SK-N-SH (cell line): ENCODE results near the gene MYBPH. TPM values are rescaled to one million over a fixed set of nuclear protein-coding genes. Genes with fewer than 3 reads are reported as not detected.

Experiments used
- CTCF ChIA-PET: fragments of 300-600, 350-600 bp; formaldehyde crosslinking; extraction: SDS; loops from one replicate; lab custom pipeline; 2021; lab: Yijun Ruan, JAX
- POLR2A ChIA-PET: fragments of 350-600 bp; sonication (Branson Sonifier 250); formaldehyde crosslinking; extraction: SDS; loops from one replicate; lab custom pipeline; 2020; ENCODE audit warnings: antibody characterized with exemption, inconsistent platforms; lab: Yijun Ruan, JAX
- DNase-seq: peaks from one replicate; pipeline ENCODE4 v3.0.0; 2012
- H2AFZ ChIP-seq: fragments of 200-600 bp; sonication (generic); 2 replicates; pipeline ENCODE4 v1.8.1; 2016; ENCODE audit warnings: antibody characterized with exemption, mild to moderate bottlenecking, low read depth
- H3F3A ChIP-seq: fragments of 200-600 bp; sonication (generic); replicated peaks from 2 replicates; pipeline ENCODE3; 2016; ENCODE audit warnings: antibody characterized with exemption, mild to moderate bottlenecking; ENCODE audit not compliant: insufficient read depth
- H3K27ac ChIP-seq, 2 experiments: fragments of 200-500 bp in 1 of 2; fragments of 200-600 bp in 1 of 2; sonication (Bioruptor generic) in 1 of 2; sonication (generic), shearing (Covaris generic) in 1 of 2; 2 replicates each; pipeline versions ENCODE4 v1.5.1 to v1.6.1; 2014 to 2016; ENCODE audit warnings: low read depth in 2 of 2, inconsistent platforms in 1 of 2, low read length in 1 of 2, mild to moderate bottlenecking in 1 of 2, mixed read lengths in 1 of 2
- H3K27me3 ChIP-seq: fragments of 200-600 bp; sonication (generic), shearing (Covaris generic); 2 replicates; pipeline ENCODE4 v1.6.1; 2016; ENCODE audit warnings: mixed run types; ENCODE audit not compliant: insufficient read depth
- H3K36me3 ChIP-seq, 2 experiments: fragments of 200-500 bp in 1 of 2; fragments of 200-600 bp in 1 of 2; sonication (Bioruptor generic) in 1 of 2; sonication (generic) in 1 of 2; replicated peaks in 1 of 2; 2 replicates each; pipeline versions ENCODE3 to v1.5.1; 2014 to 2016; ENCODE audit warnings: low read length in 1 of 2, mild to moderate bottlenecking in 1 of 2; ENCODE audit not compliant: insufficient read depth in 2 of 2, control insufficient read depth in 1 of 2
- H3K4me1 ChIP-seq, 2 experiments: fragments of 200-500 bp in 1 of 2; fragments of 200-600 bp in 1 of 2; sonication (Bioruptor generic) in 1 of 2; sonication (generic), shearing (Covaris generic) in 1 of 2; 2 replicates each; pipeline versions ENCODE4 v1.5.1 to v1.6.1; 2014 to 2016; ENCODE audit warnings: low read depth in 1 of 2, low read length in 1 of 2, mixed run types in 1 of 2; ENCODE audit not compliant: insufficient read depth in 2 of 2, control insufficient read depth in 1 of 2
- H3K4me2 ChIP-seq: fragments of 200-600 bp; sonication (generic), shearing (Covaris generic); 2 replicates; pipeline ENCODE4 v1.6.1; 2017; ENCODE audit warnings: mixed run types
- H3K4me3 ChIP-seq, 2 experiments: fragments of 200-500 bp in 1 of 2; fragments of 200-600 bp in 1 of 2; sonication (Bioruptor generic) in 1 of 2; sonication (generic), shearing (Covaris generic) in 1 of 2; 2 replicates each; pipeline versions ENCODE4 v1.5.1 to v1.8.1; 2014 to 2016; ENCODE audit warnings: low read depth in 2 of 2, inconsistent platforms in 1 of 2, low read length in 1 of 2, mild to moderate bottlenecking in 1 of 2, mixed read lengths in 1 of 2, moderate library complexity in 1 of 2
- H3K79me2 ChIP-seq: fragments of 200-600 bp; sonication (generic); 2 replicates; pipeline ENCODE4 v1.8.1; 2017; ENCODE audit warnings: mild to moderate bottlenecking; ENCODE audit not compliant: insufficient read depth
- H3K9ac ChIP-seq: fragments of 200-600 bp; sonication (generic); 2 replicates; pipeline ENCODE4 v1.6.1; 2017; ENCODE audit warnings: mixed run types
- H3K9me2 ChIP-seq: fragments of 200-600 bp; sonication (generic); 2 replicates; pipeline ENCODE4 v1.6.1; 2017; ENCODE audit warnings: mixed run types
- H3K9me3 ChIP-seq: fragments of 200-600 bp; sonication (generic); 2 replicates; pipeline ENCODE4 v1.6.1; 2017; ENCODE audit warnings: mixed run types, mild to moderate bottlenecking, moderate library complexity
- H4K20me1 ChIP-seq: fragments of 200-600 bp; sonication (generic); 2 replicates; pipeline ENCODE4 v1.6.1; 2017; ENCODE audit warnings: mild to moderate bottlenecking, mixed run types; ENCODE audit not compliant: insufficient read depth
- ELF1 ChIP-seq: IDR thresholded peaks from 2 replicates; pipeline ENCODE4 v1.4.0; 2012
- EP300 ChIP-seq, 2 experiments: IDR thresholded peaks; 2 replicates each; pipeline versions ENCODE4 v1.4.0 to v1.6.1; 2012; ENCODE audit warnings: borderline replicate concordance in 1 of 2, low read depth in 1 of 2, low read length in 1 of 2
- FOXJ3 ChIP-seq: sonication (generic); formaldehyde crosslinking; IDR thresholded peaks from 2 replicates; pipeline ENCODE4 v1.5.1; 2020; ENCODE audit warnings: mild to moderate bottlenecking, missing genetic modification reagents
- FOXM1 ChIP-seq: IDR thresholded peaks from 2 replicates; pipeline ENCODE4 v1.4.0; 2012; ENCODE audit warnings: low read depth, mild to moderate bottlenecking
- GABPA ChIP-seq: IDR thresholded peaks from 2 replicates; pipeline ENCODE4 v1.4.0; 2012; ENCODE audit warnings: low read depth, mild to moderate bottlenecking
- MEF2A ChIP-seq: IDR thresholded peaks from 2 replicates; pipeline ENCODE4 v1.4.0; 2012; ENCODE audit warnings: low read depth, borderline replicate concordance
- NRF1 ChIP-seq: IDR thresholded peaks from 2 replicates; pipeline ENCODE4 v1.6.1; 2012; ENCODE audit warnings: low read depth, mild to moderate bottlenecking, low read length
- POLR2AphosphoS5 ChIP-seq: IDR thresholded peaks from 2 replicates; pipeline ENCODE4 v1.6.1; 2012; ENCODE audit warnings: low read depth, low read length
- RAD21 ChIP-seq: IDR thresholded peaks from 2 replicates; pipeline ENCODE4 v1.6.1; 2012; ENCODE audit warnings: mild to moderate bottlenecking, low read length
- RCOR1 ChIP-seq: fragments of 150-350 bp; IDR thresholded peaks from 2 replicates; pipeline ENCODE4 v1.6.1; 2017; ENCODE audit warnings: antibody characterized with exemption, low read length
- RFX5 ChIP-seq: IDR thresholded peaks from 2 replicates; pipeline ENCODE4 v1.6.1; 2012; ENCODE audit warnings: mild to moderate bottlenecking, improper control_type of control experiment, low read length
- RXRA ChIP-seq: IDR thresholded peaks from 2 replicates; pipeline ENCODE4 v1.4.0; 2012; ENCODE audit warnings: low read depth, mild to moderate bottlenecking, borderline replicate concordance
- SIN3A ChIP-seq: IDR thresholded peaks from 2 replicates; pipeline ENCODE4 v1.6.1; 2012; ENCODE audit warnings: low read depth, mild to moderate bottlenecking, low read length, moderate library complexity, borderline replicate concordance
- SMC3 ChIP-seq: IDR thresholded peaks from 2 replicates; pipeline ENCODE4 v1.6.1; 2012; ENCODE audit warnings: low read depth, low read length, improper control_type of control experiment
- TAF1 ChIP-seq: IDR thresholded peaks from 2 replicates; pipeline ENCODE4 v1.6.1; 2012; ENCODE audit warnings: low read depth, mild to moderate bottlenecking, low read length, moderate library complexity, borderline replicate concordance
- TCF12 ChIP-seq: IDR thresholded peaks from 2 replicates; pipeline ENCODE4 v1.4.0; 2012
- TEAD4 ChIP-seq: IDR thresholded peaks from 2 replicates; pipeline ENCODE4 v1.4.0; 2012; ENCODE audit warnings: mild to moderate bottlenecking, borderline replicate concordance; ENCODE audit not compliant: insufficient read depth
- WGBS: methylation state at CpG from one replicate; pipeline ENCODE4 v1.1.6; 2017; ENCODE audit warnings: low lambda C conversion rate; 5-methylcytosine and 5-hydroxymethylcytosine counted together
- polyA plus RNA-seq, 3 experiments: library from polyadenylated mRNA; depleted of rRNA; stranded (reverse); fragments of >200 nt; gene quantifications; 2 replicates each; pipeline ENCODE4 v1.2.3, GENCODE V29; 2012
- TF ChIP-seq, protein P1 (sequence below): IDR thresholded peaks from 2 replicates; pipeline ENCODE4 v1.4.0; 2012; ENCODE audit warnings: low read depth, borderline replicate concordance
- TF ChIP-seq, protein P2 (sequence below): IDR thresholded peaks from 2 replicates; pipeline ENCODE4 v1.4.0; 2012; ENCODE audit warnings: low read depth, borderline replicate concordance
- TF ChIP-seq, protein P3 (sequence below): fragments of 200-600 bp; sonication (generic); IDR thresholded peaks from 2 replicates; pipeline ENCODE4 v1.6.1; 2017; ENCODE audit warnings: antibody characterized with exemption, mild to moderate bottlenecking, moderate library complexity
- TF ChIP-seq, protein P4 (sequence below): fragments of 150-350 bp; IDR thresholded peaks from 2 replicates; pipeline ENCODE4 v1.6.1; 2016; ENCODE audit warnings: mild to moderate bottlenecking, low read depth, low read length

Gene MYBPH
- polyA plus RNA-seq, 1 of the 3 experiments (the other 2 are of a cell fraction), result 0.12 TPM

DNA sequence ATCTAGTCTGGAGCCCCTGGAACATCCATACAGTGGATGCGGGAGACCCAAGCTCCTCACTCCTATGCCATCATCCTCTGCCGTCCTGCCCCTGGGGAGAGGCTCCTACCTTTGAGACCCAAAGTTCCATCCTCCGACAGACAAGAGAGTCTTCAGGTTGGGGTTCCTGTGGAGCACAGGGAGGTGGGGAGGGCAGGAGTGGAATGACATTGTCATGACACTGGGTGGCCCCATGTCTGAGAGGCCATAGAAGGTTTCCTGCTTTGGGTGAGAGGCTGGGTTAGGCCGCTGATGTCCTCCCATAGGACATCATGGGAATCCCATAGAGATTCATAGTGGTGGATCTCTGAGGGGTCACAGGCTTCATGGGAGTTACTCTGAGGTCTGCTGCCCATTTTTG lies 8.8 kb upstream of the MYBPH start (continued):
- TF ChIP-seq, protein P1, sequence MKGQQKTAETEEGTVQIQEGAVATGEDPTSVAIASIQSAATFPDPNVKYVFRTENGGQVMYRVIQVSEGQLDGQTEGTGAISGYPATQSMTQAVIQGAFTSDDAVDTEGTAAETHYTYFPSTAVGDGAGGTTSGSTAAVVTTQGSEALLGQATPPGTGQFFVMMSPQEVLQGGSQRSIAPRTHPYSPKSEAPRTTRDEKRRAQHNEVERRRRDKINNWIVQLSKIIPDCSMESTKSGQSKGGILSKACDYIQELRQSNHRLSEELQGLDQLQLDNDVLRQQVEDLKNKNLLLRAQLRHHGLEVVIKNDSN, result no peak

DNA sequence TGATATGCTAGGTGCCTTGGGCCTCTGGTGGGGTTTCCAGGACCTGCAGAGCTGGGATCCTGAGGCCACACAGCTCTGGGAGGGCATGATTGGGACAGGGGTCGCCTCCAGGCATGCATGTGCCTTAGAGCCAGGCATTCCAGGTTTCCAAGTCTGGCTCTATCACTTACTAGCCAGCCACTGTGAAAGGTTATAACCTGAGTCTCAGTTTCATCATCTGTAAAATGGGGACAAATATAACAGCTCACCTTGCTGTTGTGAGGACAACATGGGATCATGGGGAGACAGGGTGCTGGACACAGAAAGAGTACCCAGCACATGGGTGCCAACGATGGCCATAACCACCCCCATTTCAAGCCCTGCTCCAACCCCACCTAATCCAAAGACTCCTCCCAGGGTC lies 8.2 kb upstream of the MYBPH start:
- Histone ChIP-seq H3K27me3 (no peaks in the 10 kb centered on the region), H3K27ac (no peak overlapping the region), H3K4me3 (no peak overlapping the region), H3K36me3 (no peaks in the 10 kb centered on the region), H3K4me2 (no peak overlapping the region), H3F3A (no peaks in the 10 kb centered on the region), H3K9me3 (no peaks in the 10 kb centered on the region), H3K9ac (no peak overlapping the region), H3K9me2 (no peaks in the 10 kb centered on the region), H2AFZ (no peak overlapping the region), H3K79me2 (no peaks in the 10 kb centered on the region), H3K4me1 (peaks cover 0 to 26% of the 10 kb centered on the region in 2 experiments; a peak in 1 of 4 replicates), H4K20me1 (no peaks in the 10 kb centered on the region)
- no peak for DNase-seq
- ChIA-PET POLR2A (no interaction called here), CTCF (interaction anchor here (1.5 to 3.6 kb wide), 3 partner anchors 12 to 66 kb away, joined by 3 to 11 read pairs (median 11); no protein-coding TSS in a partner anchor)
- TF ChIP-seq POLR2AphosphoS5 (no peak), SIN3A (no peak), EP300 (IDR thresholded peaks at IDR 0.05; ENCODE audit: borderline replicate concordance in 1 of 2, low read depth in 1 of 2, low read length in 1 of 2) (no peak), FOXM1 (no peak), TCF12 (no peak), SMC3 (no peak), NRF1 (no peak), RXRA (no peak), GABPA (no peak), TAF1 (no peak), RFX5 (no peak), RCOR1 (no peak), ELF1 (no peak), RAD21 (no peak), FOXJ3 (no peak), TEAD4 (no peak), MEF2A (no peak)
- TF ChIP-seq, protein P2, sequence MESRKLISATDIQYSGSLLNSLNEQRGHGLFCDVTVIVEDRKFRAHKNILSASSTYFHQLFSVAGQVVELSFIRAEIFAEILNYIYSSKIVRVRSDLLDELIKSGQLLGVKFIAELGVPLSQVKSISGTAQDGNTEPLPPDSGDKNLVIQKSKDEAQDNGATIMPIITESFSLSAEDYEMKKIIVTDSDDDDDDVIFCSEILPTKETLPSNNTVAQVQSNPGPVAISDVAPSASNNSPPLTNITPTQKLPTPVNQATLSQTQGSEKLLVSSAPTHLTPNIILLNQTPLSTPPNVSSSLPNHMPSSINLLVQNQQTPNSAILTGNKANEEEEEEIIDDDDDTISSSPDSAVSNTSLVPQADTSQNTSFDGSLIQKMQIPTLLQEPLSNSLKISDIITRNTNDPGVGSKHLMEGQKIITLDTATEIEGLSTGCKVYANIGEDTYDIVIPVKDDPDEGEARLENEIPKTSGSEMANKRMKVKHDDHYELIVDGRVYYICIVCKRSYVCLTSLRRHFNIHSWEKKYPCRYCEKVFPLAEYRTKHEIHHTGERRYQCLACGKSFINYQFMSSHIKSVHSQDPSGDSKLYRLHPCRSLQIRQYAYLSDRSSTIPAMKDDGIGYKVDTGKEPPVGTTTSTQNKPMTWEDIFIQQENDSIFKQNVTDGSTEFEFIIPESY, result no peak
- TF ChIP-seq, protein P3, sequence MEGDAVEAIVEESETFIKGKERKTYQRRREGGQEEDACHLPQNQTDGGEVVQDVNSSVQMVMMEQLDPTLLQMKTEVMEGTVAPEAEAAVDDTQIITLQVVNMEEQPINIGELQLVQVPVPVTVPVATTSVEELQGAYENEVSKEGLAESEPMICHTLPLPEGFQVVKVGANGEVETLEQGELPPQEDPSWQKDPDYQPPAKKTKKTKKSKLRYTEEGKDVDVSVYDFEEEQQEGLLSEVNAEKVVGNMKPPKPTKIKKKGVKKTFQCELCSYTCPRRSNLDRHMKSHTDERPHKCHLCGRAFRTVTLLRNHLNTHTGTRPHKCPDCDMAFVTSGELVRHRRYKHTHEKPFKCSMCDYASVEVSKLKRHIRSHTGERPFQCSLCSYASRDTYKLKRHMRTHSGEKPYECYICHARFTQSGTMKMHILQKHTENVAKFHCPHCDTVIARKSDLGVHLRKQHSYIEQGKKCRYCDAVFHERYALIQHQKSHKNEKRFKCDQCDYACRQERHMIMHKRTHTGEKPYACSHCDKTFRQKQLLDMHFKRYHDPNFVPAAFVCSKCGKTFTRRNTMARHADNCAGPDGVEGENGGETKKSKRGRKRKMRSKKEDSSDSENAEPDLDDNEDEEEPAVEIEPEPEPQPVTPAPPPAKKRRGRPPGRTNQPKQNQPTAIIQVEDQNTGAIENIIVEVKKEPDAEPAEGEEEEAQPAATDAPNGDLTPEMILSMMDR, result no peak
- TF ChIP-seq, protein P4, sequence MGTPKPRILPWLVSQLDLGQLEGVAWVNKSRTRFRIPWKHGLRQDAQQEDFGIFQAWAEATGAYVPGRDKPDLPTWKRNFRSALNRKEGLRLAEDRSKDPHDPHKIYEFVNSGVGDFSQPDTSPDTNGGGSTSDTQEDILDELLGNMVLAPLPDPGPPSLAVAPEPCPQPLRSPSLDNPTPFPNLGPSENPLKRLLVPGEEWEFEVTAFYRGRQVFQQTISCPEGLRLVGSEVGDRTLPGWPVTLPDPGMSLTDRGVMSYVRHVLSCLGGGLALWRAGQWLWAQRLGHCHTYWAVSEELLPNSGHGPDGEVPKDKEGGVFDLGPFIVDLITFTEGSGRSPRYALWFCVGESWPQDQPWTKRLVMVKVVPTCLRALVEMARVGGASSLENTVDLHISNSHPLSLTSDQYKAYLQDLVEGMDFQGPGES, result no peak
- 86% methylated on average over 1 of the region's 2 CpGs for WGBS
